WTC11 (cell line): ENCODE measurements around the gene PIGR. TPM values are rescaled to one million over a fixed set of nuclear protein-coding genes. Genes with fewer than 3 reads are reported as not detected.

Experiments
- ATAC-seq: fragments of 200-7000 bp; cut with Tn5 transposase; 2 replicates; pipeline ENCODE4 v1.10.0; 2021; ENCODE audit warnings: mild to moderate bottlenecking, moderate library complexity
- Bru-seq: library from RNA; stranded (reverse); fragments of 400-500 nt; gene quantifications from one replicate; lab custom pipeline; 2021; lab: Mats Ljungman, UMichigan
- CTCF ChIA-PET: fragments of 300-600 bp; sonication (Branson Sonifier 250); formaldehyde crosslinking; loops from one replicate; lab custom pipeline; 2021; ENCODE audit warnings: antibody characterized with exemption; lab: Charles Lee
- POLR2A ChIA-PET: fragments of 350-600 bp; sonication (Branson Sonifier 250); formaldehyde crosslinking; loops from one replicate; lab custom pipeline; 2021; ENCODE audit warnings: antibody characterized with exemption; lab: Charles Lee
- DNase-seq: peaks from one replicate; pipeline ENCODE4 v3.0.0; 2021; ENCODE audit warnings: low spot score
- H3K27ac Mint-ChIP-seq: 2 replicates; pipeline ENCODE4 v1.8.0; 2021; ENCODE audit warnings: mixed read lengths
- H3K27me3 Mint-ChIP-seq: 2 replicates; pipeline ENCODE4 v1.8.0; 2021; ENCODE audit warnings: low read depth, mild to moderate bottlenecking, moderate library complexity, mixed read lengths
- H3K36me3 Mint-ChIP-seq: 2 replicates; pipeline ENCODE4 v1.8.0; 2021; ENCODE audit warnings: mixed read lengths
- H3K4me1 Mint-ChIP-seq: 2 replicates; pipeline ENCODE4 v1.8.0; 2022; ENCODE audit warnings: mixed read lengths
- H3K4me3 Mint-ChIP-seq: 2 replicates; pipeline ENCODE4 v1.8.0; 2021; ENCODE audit warnings: mild to moderate bottlenecking, moderate library complexity, mixed read lengths
- H3K9me3 Mint-ChIP-seq: 2 replicates; pipeline ENCODE4 v1.8.0; 2021; ENCODE audit warnings: mixed read lengths
- AFF4 ChIP-seq: sonication (generic); formaldehyde crosslinking; IDR thresholded peaks from 2 replicates; pipeline ENCODE4 v1.8.1; 2023; ENCODE audit warnings: mild to moderate bottlenecking, missing genetic modification reagents, borderline replicate concordance
- ATF6 ChIP-seq: sonication (generic); formaldehyde crosslinking; IDR thresholded peaks from 2 replicates; pipeline ENCODE4 v1.8.1; 2023; ENCODE audit warnings: mild to moderate bottlenecking, missing genetic modification reagents
- CREB1 ChIP-seq: sonication (generic); formaldehyde crosslinking; IDR thresholded peaks from 2 replicates; pipeline ENCODE4 v1.8.0; 2023; ENCODE audit warnings: mild to moderate bottlenecking, missing genetic modification reagents
- ELF4 ChIP-seq: sonication (generic); formaldehyde crosslinking; IDR thresholded peaks from 2 replicates; pipeline ENCODE4 v1.8.1; 2022; ENCODE audit warnings: low read depth, mild to moderate bottlenecking, moderate library complexity, missing genetic modification reagents
- EMX1 ChIP-seq: fragments of 250-450 bp; sonication (Bioruptor Pico); IDR thresholded peaks from 2 replicates; pipeline ENCODE4 v1.8.0; 2021; ENCODE audit warnings: mild to moderate bottlenecking
- FOXP1 ChIP-seq: sonication (generic); formaldehyde crosslinking; IDR thresholded peaks from 2 replicates; pipeline ENCODE4 v1.8.0; 2022; ENCODE audit warnings: missing genetic modification reagents, mild to moderate bottlenecking, moderate library complexity, borderline replicate concordance
- GTF2I ChIP-seq: fragments of 250-450 bp; sonication (Bioruptor Pico); conservative IDR thresholded peaks from 2 replicates; pipeline ENCODE4 v1.4.0; 2021; ENCODE audit warnings: mild to moderate bottlenecking
- IRF2 ChIP-seq: sonication (generic); formaldehyde crosslinking; IDR thresholded peaks from 2 replicates; pipeline ENCODE4 v1.8.0; 2022; ENCODE audit warnings: low read depth, missing genetic modification reagents, borderline replicate concordance
- MLX ChIP-seq: sonication (generic); formaldehyde crosslinking; IDR thresholded peaks from 2 replicates; pipeline ENCODE4 v1.8.1; 2023; ENCODE audit warnings: mild to moderate bottlenecking, missing genetic modification reagents, moderate library complexity
- NFATC4 ChIP-seq: fragments of 250-450 bp; sonication (Bioruptor Pico); IDR thresholded peaks from 2 replicates; pipeline ENCODE4 v1.9.0; 2021; ENCODE audit warnings: mild to moderate bottlenecking
- NR1H2 ChIP-seq: sonication (generic); formaldehyde crosslinking; IDR thresholded peaks from 2 replicates; pipeline ENCODE4 v1.9.0; 2021; ENCODE audit warnings: mild to moderate bottlenecking, moderate library complexity, missing genetic modification reagents
- NR3C1 ChIP-seq: sonication (generic); formaldehyde crosslinking; conservative IDR thresholded peaks from 2 replicates; pipeline ENCODE4 v1.8.1; 2023; ENCODE audit warnings: low read depth, mild to moderate bottlenecking, missing genetic modification reagents
- OVOL2 ChIP-seq: fragments of 250-450 bp; sonication (Bioruptor Pico); IDR thresholded peaks from 2 replicates; pipeline ENCODE4 v1.9.0; 2021; ENCODE audit warnings: mild to moderate bottlenecking, borderline replicate concordance
- PREB ChIP-seq: sonication (generic); formaldehyde crosslinking; IDR thresholded peaks from 2 replicates; pipeline ENCODE4 v1.8.1; 2022; ENCODE audit warnings: mild to moderate bottlenecking, missing genetic modification reagents, moderate library complexity, borderline replicate concordance
- TCF7 ChIP-seq: sonication (generic); formaldehyde crosslinking; IDR thresholded peaks from 2 replicates; pipeline ENCODE4 v1.8.0; 2022; ENCODE audit warnings: mild to moderate bottlenecking, low read depth, missing genetic modification reagents, moderate library complexity
- TEAD1 ChIP-seq: sonication (generic); formaldehyde crosslinking; IDR thresholded peaks from 2 replicates; pipeline ENCODE4 v1.8.0; 2022; ENCODE audit warnings: mild to moderate bottlenecking, missing genetic modification reagents
- TEAD4 ChIP-seq: sonication (generic); formaldehyde crosslinking; IDR thresholded peaks from 2 replicates; pipeline ENCODE4 v1.8.0; 2022; ENCODE audit warnings: mild to moderate bottlenecking, missing genetic modification reagents
- ZNF138 ChIP-seq: sonication (generic); formaldehyde crosslinking; conservative IDR thresholded peaks from 2 replicates; pipeline ENCODE4 v1.8.1; 2022; ENCODE audit warnings: mild to moderate bottlenecking, moderate library complexity, missing genetic modification reagents
- ZNF396 ChIP-seq: fragments of 250-450 bp; sonication (Bioruptor Pico); IDR thresholded peaks from 2 replicates; pipeline ENCODE4 v1.8.0; 2021; ENCODE audit warnings: mild to moderate bottlenecking, moderate library complexity, borderline replicate concordance
- long read RNA-seq, 3 experiments: library from RNA in 1 of 3; library from capped mRNA in 1 of 3; library from polyadenylated mRNA in 1 of 3; unstranded in 2 of 3; stranded (forward) in 1 of 3; transcript quantifications; one replicate each; pipeline ENCODE4 v2.0.0, GENCODE V29; 2021
- total RNA-seq: library from RNA; stranded (reverse); gene quantifications from 3 replicates; pipeline ENCODE4 v1.2.3, GENCODE V29; 2021

PIGR gene
- 1.8 to 2.2 TPM (median 1.9 TPM) in 3 replicates for total RNA-seq
- Bru-seq, nascent RNA, result not detected
- long read RNA-seq, experiment 1, result 0 reads
- long read RNA-seq, experiment 2, result 0 reads
- long read RNA-seq, experiment 3, result 0 reads

- no peak within 1 kb of the TSS for H3K27ac Mint-ChIP-seq
Observed at GRCh38 chr1:206946261-206946660, at the start of gene PIGR. Gene PIGR (minus strand): TSS chr1:206946466. CDS start chr1:206940531, 5,935 bp downstream.

More at GRCh38 chr1:206946261-206946660, at the start of gene PIGR:
- Mint-ChIP-seq H3K27me3 (peaks cover 5% of the 10 kb centered on the region; the same call in 1 of the 2 replicates), H3K36me3 (no peaks in the 10 kb centered on the region), H3K4me3 (no peak within 1 kb of the TSS), H3K4me1 (no peaks in the 10 kb centered on the region), H3K9me3 (peaks cover 11% of the 10 kb centered on the region)
- TF ChIP-seq FOXP1 (CRISPR knock-in tag) (no peak), EMX1 (no peak), CREB1 (CRISPR knock-in tag) (no peak), TCF7 (CRISPR knock-in tag) (no peak), GTF2I (no peak), NR3C1 (CRISPR knock-in tag) (no peak), MLX (CRISPR knock-in tag) (no peak), TEAD1 (no peak), PREB (no peak), IRF2 (no peak), ZNF396 (CRISPR knock-in tag) (no peak), ELF4 (CRISPR knock-in tag) (no peak), ATF6 (CRISPR knock-in tag) (no peak), AFF4 (CRISPR knock-in tag) (no peak), NR1H2 (CRISPR knock-in tag) (no peak), OVOL2 (CRISPR knock-in tag) (no peak), TEAD4 (no peak), ZNF138 (CRISPR knock-in tag) (no peak), NFATC4 (CRISPR knock-in tag) (no peak)
- no peak for ATAC-seq
- ChIA-PET CTCF (interaction anchor here (1.2 to 2.4 kb wide), 4 partner anchors 11 to 36 kb away, joined by 4 to 12 read pairs (median 5); no protein-coding TSS in a partner anchor), POLR2A (no interaction called here)
- DNase-seq, result no peak
